ENCODE measurements around the gene TNFSF9.
"Not testable (repeated sequence)": the region's sequence is repeated elsewhere in the genome, so short reads cannot be mapped to it uniquely, and the experiment has no call there.

Gene TNFSF9

GRCh38 chr19:6573350-6573749, 42.5 kb downstream of the TNFSF9 start:
- no peak for DNase-seq (ENCODE audit: low spot score)
- TF ChIP-seq CTCF (IDR thresholded peaks at IDR 0.05; ENCODE audit: borderline replicate concordance, control extremely low read depth, extremely low read depth, insufficient read depth, missing control alignments) = no peak
- in situ Hi-C loops (cut with MboI; ENCODE audit: low sequenced_read_pairs, unreplicated experiment) = no loop called here

- in situ Hi-C loops (cut with MboI; ENCODE audit: low sequenced_read_pairs, unreplicated experiment) = no loop called here
- TF ChIP-seq CTCF (IDR thresholded peaks at IDR 0.05; ENCODE audit: borderline replicate concordance, control extremely low read depth, extremely low read depth, insufficient read depth, missing control alignments) = no peak
- no peak for DNase-seq (ENCODE audit: low spot score)
These were observed 46.1 kb downstream of the TNFSF9 start for GRCh38 chr19:6576869-6577475.

GRCh38 chr19:6577476-6578125, 46.8 kb downstream of the TNFSF9 start:
- peak; percentile 64 for DNase-seq (ENCODE audit: low spot score)
- in situ Hi-C loops (cut with MboI; ENCODE audit: low sequenced_read_pairs, unreplicated experiment) = no loop called here
- TF ChIP-seq CTCF (IDR thresholded peaks at IDR 0.05; ENCODE audit: borderline replicate concordance, control extremely low read depth, extremely low read depth, insufficient read depth, missing control alignments) = no peak

GRCh38 chr19:6579450-6580178, 48.8 kb downstream of the TNFSF9 start:
- DNase-seq (ENCODE audit: low spot score) = no peak
- TF ChIP-seq CTCF (IDR thresholded peaks at IDR 0.05; ENCODE audit: borderline replicate concordance, control extremely low read depth, extremely low read depth, insufficient read depth, missing control alignments) = no peak
- in situ Hi-C loops (cut with MboI; ENCODE audit: low sequenced_read_pairs, unreplicated experiment) = no loop called here

GRCh38 chr19:6580313-6580712, 49.5 kb downstream of the TNFSF9 start:
- in situ Hi-C loops (cut with MboI; ENCODE audit: low sequenced_read_pairs, unreplicated experiment) = no loop called here
- no peak for TF ChIP-seq CTCF (IDR thresholded peaks at IDR 0.05; ENCODE audit: borderline replicate concordance, control extremely low read depth, extremely low read depth, insufficient read depth, missing control alignments)
- DNase-seq (ENCODE audit: low spot score) = no peak

GRCh38 chr19:6582515-6583484, 52.0 kb downstream of the TNFSF9 start:
- in situ Hi-C loops (cut with MboI; ENCODE audit: low sequenced_read_pairs, unreplicated experiment); DNase-seq (ENCODE audit: low spot score): not testable (repeated sequence)
